ENCODE results near the gene TMEM245.

DNA sequence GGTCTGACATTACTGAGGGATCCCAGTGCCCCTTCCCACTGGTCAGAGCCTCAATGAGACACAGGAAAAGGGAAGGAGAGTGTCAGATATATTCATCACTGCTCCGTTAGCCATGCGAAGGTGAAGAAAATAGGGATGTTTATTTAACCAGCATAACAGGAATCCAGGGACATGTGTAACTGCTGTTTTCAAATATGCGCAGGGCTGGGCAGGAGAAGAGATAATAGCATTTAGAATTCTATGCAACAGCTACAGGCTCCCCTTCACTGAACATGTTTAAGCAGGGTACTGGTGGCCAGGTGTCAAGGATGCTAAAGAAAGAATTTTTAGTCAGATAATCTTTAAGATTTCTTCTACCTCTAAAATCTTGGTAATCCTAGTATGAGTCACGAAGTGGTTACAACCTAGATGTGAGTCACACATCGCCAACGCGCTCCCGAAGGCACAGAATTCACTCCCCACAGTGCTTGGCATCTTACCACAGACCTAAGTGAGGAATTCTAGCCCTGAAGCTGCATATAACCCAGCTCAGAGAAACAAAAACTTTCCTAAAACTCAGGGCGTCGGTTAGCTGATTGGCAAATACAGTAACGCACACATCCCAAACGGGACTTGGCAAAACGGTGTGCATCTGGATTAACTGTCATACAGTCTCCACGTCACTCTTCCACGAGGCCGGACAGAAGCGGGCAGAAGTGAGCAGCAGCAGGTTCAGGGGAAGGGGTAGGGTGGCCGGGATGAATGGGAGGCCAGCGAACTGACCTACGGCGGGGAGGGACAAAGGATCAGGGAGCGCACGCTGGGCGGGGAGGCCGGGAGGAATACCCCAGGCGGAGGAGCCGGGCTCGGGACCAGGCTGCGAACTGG, 107.5 kb downstream of the TMEM245 start:
- TF ChIP-seq, protein P1, sequence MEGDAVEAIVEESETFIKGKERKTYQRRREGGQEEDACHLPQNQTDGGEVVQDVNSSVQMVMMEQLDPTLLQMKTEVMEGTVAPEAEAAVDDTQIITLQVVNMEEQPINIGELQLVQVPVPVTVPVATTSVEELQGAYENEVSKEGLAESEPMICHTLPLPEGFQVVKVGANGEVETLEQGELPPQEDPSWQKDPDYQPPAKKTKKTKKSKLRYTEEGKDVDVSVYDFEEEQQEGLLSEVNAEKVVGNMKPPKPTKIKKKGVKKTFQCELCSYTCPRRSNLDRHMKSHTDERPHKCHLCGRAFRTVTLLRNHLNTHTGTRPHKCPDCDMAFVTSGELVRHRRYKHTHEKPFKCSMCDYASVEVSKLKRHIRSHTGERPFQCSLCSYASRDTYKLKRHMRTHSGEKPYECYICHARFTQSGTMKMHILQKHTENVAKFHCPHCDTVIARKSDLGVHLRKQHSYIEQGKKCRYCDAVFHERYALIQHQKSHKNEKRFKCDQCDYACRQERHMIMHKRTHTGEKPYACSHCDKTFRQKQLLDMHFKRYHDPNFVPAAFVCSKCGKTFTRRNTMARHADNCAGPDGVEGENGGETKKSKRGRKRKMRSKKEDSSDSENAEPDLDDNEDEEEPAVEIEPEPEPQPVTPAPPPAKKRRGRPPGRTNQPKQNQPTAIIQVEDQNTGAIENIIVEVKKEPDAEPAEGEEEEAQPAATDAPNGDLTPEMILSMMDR (conservative IDR thresholded peaks at IDR 0.05) = no peak
- TF ChIP-seq EZH2 (IDR thresholded peaks at IDR 0.05; ENCODE audit: low read depth) = no peak

Measured in PC-9 (cell line).